ENCODE measurements around the gene ACTR3C.
"Not testable (repeated sequence)": the region's sequence is repeated elsewhere in the genome, so short reads cannot be mapped to it uniquely, and the experiment has no call there.

DNA sequence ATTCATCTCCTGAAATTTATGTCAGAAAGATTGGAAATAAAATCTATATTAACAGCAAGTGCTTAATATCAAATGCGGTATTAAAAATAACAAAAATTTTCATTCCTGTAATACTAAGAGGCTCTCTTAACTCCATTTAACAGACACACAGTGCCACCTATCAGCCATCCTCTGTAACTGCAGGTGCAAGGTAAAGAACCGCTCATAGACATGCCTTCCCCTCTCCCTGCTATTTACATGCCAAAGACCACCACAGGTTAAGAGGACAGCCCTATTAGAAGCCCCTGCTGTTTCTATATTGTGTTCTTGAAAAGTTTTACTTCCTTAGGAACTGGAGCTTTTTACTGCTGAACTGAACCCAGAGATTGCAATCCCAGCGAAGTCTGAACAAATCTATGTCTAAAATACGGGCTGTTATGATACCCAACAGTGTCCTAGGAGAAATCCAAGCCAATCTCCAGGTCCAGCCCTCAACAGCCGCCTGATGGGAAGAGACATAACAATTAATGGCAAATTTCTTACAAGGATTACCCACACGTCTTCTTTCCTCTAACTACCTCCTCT, 47.1 kb downstream of the ACTR3C start:
- TF ChIP-seq, protein P1, sequence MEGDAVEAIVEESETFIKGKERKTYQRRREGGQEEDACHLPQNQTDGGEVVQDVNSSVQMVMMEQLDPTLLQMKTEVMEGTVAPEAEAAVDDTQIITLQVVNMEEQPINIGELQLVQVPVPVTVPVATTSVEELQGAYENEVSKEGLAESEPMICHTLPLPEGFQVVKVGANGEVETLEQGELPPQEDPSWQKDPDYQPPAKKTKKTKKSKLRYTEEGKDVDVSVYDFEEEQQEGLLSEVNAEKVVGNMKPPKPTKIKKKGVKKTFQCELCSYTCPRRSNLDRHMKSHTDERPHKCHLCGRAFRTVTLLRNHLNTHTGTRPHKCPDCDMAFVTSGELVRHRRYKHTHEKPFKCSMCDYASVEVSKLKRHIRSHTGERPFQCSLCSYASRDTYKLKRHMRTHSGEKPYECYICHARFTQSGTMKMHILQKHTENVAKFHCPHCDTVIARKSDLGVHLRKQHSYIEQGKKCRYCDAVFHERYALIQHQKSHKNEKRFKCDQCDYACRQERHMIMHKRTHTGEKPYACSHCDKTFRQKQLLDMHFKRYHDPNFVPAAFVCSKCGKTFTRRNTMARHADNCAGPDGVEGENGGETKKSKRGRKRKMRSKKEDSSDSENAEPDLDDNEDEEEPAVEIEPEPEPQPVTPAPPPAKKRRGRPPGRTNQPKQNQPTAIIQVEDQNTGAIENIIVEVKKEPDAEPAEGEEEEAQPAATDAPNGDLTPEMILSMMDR (IDR thresholded peaks at IDR 0.05), result peak; percentile 87
- TF ChIP-seq EZH2 (IDR thresholded peaks at IDR 0.05; ENCODE audit: borderline replicate concordance, insufficient read depth, low read depth, low read length, poor library complexity, severe bottlenecking), result not testable (repeated sequence)
